Activated B cell treated with CpG ODN at 0.5 μM for 24 hours (primary cell): Measurements from ENCODE around the gene FBXL13. TPM values are rescaled to one million over a fixed set of nuclear protein-coding genes. Genes with fewer than 3 reads are reported as not detected.
A peak's percentile ranks its signal among the peaks of the same experiment; 100 is the strongest.
"Not testable (repeated sequence)": the region's sequence is repeated elsewhere in the genome, so short reads cannot be mapped to it uniquely, and the experiment has no call there.

Source experiments
- ATAC-seq: fragments of 200-7000 bp; cut with Tn5 transposase; one replicate; pipeline ENCODE4 v1.10.0; 2021; ENCODE audit warnings: low read depth, mild to moderate bottlenecking, moderate library complexity
- CTCF ChIA-PET: fragments of 350-600 bp; sonication (Branson Sonifier 250); formaldehyde crosslinking; loops from one replicate; lab custom pipeline; 2021; ENCODE audit warnings: antibody characterized with exemption; lab: Charles Lee
- POLR2A ChIA-PET: fragments of 350-600 bp; sonication (Branson Sonifier 250); formaldehyde crosslinking; loops from one replicate; lab custom pipeline; 2021; ENCODE audit warnings: antibody characterized with exemption; lab: Charles Lee
- DNase-seq: peaks from one replicate; pipeline ENCODE4 v3.0.0; 2022
- H3K27ac Mint-ChIP-seq: one replicate; pipeline ENCODE4 v1.8.0; 2020; ENCODE audit warnings: mixed read lengths
- H3K27me3 Mint-ChIP-seq: one replicate; pipeline ENCODE4 v1.8.0; 2021; ENCODE audit warnings: mixed read lengths
- H3K36me3 Mint-ChIP-seq: one replicate; pipeline ENCODE4 v1.8.0; 2021; ENCODE audit warnings: low read depth, mixed read lengths
- H3K4me1 Mint-ChIP-seq: one replicate; pipeline ENCODE4 v1.8.0; 2021; ENCODE audit warnings: mixed read lengths
- H3K4me3 Mint-ChIP-seq: one replicate; pipeline ENCODE4 v1.8.0; 2020; ENCODE audit warnings: mild to moderate bottlenecking, mixed read lengths
- H3K9me3 Mint-ChIP-seq: one replicate; pipeline ENCODE4 v1.8.0; 2020; ENCODE audit warnings: mixed read lengths
- CTCF ChIP-seq: fragments of 200-600 bp; IDR thresholded peaks from one replicate; pipeline ENCODE4 v1.8.0; 2022; ENCODE audit warnings: antibody characterized with exemption, mild to moderate bottlenecking
- intact Hi-C: fragments of 100-400 bp; cut with micrococcal nuclease; formaldehyde crosslinking; loops from one replicate; pipeline ENCODE4 v1.15.1; 2024
- total RNA-seq: library from RNA; stranded (reverse); gene quantifications from 2 replicates; pipeline ENCODE4 v1.2.3, GENCODE V29; 2022

FBXL13 gene
- total RNA-seq, 1 donor from 2014 or later: 2.9 TPM

DNA sequence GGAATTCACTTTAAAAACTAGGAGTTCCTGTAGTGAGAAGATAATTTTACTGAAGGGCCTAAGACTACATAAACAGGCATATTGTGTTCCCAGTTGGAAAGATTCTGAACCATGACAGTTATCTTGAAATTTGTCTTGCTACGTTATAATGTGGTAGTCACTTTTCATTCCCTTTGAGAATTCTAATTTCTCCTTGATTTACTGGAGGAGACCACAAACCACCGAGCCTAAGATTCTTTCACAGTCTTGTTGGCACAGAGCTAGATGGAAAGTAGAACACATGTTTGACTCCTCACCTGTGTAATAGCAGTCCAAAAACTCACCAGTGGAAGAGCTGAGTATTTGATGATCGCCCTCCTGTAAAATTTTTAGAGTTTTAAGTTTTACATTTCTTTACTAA lies 5.2 kb upstream of the FBXL13 start:
- intact Hi-C loops: loop anchor here (10.0 kb wide), 3 partner anchors 265 to 1935 kb away; partner anchors contain the start of genes DNAJC2, KMT2E and PSMC2
- no peaks in the 10 kb centered on the region for H3K9me3 Mint-ChIP-seq
- no peak for ATAC-seq

GRCh38 chr7:103078226-103078625 lies 3.6 kb upstream of the FBXL13 start:
- H3K4me3 Mint-ChIP-seq, POLR2A ChIA-PET, ATAC-seq, H3K9me3 Mint-ChIP-seq, H3K27me3 Mint-ChIP-seq, CTCF ChIA-PET, DNase-seq: not testable (repeated sequence)
- Mint-ChIP-seq H3K27ac (peak overlapping the region; percentile 46), H3K36me3 (peaks cover 19% of the 10 kb centered on the region), H3K4me1 (peaks cover 41% of the 10 kb centered on the region)
- intact Hi-C loops: loop anchor here (10.0 kb wide), 3 partner anchors 267 to 1937 kb away; partner anchors contain the start of genes DNAJC2, KMT2E and PSMC2

More for the DNA sequence above, 5.2 kb upstream of the FBXL13 start:
- DNase-seq: no peak
- no peak overlapping the region for H3K27ac Mint-ChIP-seq
- peaks cover 30% of the 10 kb centered on the region for H3K4me1 Mint-ChIP-seq
- CTCF ChIA-PET: interaction anchor here (0.7 kb wide), 1 partner anchor 11 kb away, joined by 4 read pairs; no protein-coding TSS in a partner anchor
- TF ChIP-seq CTCF: no peak
- H3K4me3 Mint-ChIP-seq: no peak overlapping the region
- no peaks in the 10 kb centered on the region for H3K27me3 Mint-ChIP-seq
- POLR2A ChIA-PET: no interaction called here
- H3K36me3 Mint-ChIP-seq: peaks cover 35% of the 10 kb centered on the region

DNA sequence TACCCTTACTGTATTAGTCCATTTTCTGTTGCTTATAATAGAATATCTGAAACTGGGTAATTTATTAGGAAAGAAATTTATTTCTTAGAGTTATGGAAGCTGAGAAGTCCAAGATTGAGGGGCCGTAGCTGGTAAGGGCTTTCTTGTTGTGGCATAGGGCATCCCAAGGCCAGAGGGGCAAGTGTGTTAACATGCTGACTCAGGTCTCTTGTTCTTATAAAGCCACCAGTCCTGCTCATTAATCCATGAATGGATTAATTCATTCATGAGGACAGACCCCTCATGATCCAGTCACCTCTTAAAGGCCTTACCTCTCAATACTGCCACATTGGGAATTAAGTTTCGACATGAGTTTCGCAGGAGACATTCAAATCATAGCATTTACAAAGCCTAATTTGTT lies 2.7 kb upstream of the FBXL13 start:
- H3K27me3 Mint-ChIP-seq: no peaks in the 10 kb centered on the region
- ATAC-seq (no peak), DNase-seq (no peak)
- peaks cover 19% of the 10 kb centered on the region for H3K36me3 Mint-ChIP-seq
- H3K4me1 Mint-ChIP-seq: peaks cover 41% of the 10 kb centered on the region
- intact Hi-C loops: loop anchor here (10.0 kb wide), 3 partner anchors 267 to 1937 kb away; partner anchors contain the start of genes DNAJC2, KMT2E and PSMC2
- ChIA-PET POLR2A (interaction anchor here (0.5 kb wide), 1 partner anchor 73 kb away, joined by 3 read pairs; no protein-coding TSS in a partner anchor), CTCF (interaction anchor here (1.4 kb wide), 1 partner anchor 11 kb away, joined by 4 read pairs; no protein-coding TSS in a partner anchor)
- no peak overlapping the region for H3K4me3 Mint-ChIP-seq
- no peak for TF ChIP-seq CTCF
- no peaks in the 10 kb centered on the region for H3K9me3 Mint-ChIP-seq
- no peak overlapping the region for H3K27ac Mint-ChIP-seq

DNA sequence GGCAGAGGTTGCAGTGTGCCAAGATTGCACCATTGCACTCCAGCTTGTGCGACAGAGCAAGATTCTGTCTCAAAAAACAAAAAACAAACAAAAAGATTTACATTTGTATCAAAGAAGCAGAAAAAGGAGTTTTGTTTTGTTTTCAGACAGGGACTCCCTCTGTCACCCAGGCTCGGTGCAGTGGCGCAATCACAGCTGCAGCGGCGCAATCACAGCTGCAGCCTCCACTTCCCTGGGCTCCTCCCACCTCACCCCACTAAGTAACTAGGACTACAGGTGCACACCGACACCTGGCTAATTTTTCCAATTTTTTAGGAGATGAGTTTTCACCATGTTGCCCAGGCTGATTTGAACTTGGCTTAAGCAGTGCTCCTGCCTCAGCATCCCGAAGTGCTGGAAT lies 2.2 kb upstream of the FBXL13 start:
- no peaks in the 10 kb centered on the region for H3K9me3 Mint-ChIP-seq
- peaks cover 17% of the 10 kb centered on the region for H3K36me3 Mint-ChIP-seq
- DNase-seq (no peak), ATAC-seq (no peak)
- H3K27me3 Mint-ChIP-seq: no peaks in the 10 kb centered on the region
- no peak overlapping the region for H3K27ac Mint-ChIP-seq
- H3K4me3 Mint-ChIP-seq: peak overlapping the region; percentile 92
- CTCF ChIA-PET: interaction anchor here (1.4 kb wide), 1 partner anchor 10 kb away, joined by 4 read pairs; no protein-coding TSS in a partner anchor
- intact Hi-C loops: loop anchor here (10.0 kb wide), 3 partner anchors 268 to 1938 kb away; partner anchors contain the start of genes DNAJC2, KMT2E and PSMC2
- H3K4me1 Mint-ChIP-seq: peaks cover 41% of the 10 kb centered on the region
- POLR2A ChIA-PET: interaction anchor here (0.5 kb wide), 1 partner anchor 74 kb away, joined by 3 read pairs; no protein-coding TSS in a partner anchor
- TF ChIP-seq CTCF: no peak

DNA sequence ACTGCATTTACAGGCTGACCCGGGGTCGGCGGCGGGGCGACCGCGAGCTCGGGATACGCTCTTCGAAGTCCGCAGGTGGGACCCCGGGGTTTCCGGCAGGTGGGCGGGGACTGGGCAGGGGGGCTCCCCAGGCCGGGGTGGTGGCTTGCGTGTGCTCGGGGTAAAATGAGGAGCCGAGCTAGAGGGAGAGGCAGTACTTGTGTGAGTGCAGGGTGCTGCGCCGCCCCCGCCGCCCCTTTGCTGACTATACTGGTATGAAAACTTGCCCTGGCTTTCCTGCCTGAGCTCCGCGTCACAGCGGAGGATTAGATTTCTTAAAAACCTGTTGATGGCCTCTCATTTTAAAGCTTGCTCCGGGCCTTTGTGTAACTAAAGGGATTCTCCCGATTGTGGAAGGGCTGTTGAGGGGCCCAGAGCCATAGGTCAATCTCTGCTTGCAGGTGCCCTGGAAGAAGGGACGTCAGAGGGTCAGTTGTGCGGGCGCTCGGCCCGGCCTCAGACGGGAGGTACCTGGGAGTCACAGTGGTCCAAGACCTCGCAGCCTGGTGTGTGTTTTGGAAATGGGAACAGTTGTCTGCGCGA lies 832 bp upstream of the FBXL13 start:
- H3K27ac Mint-ChIP-seq: peak overlapping the region; percentile 90
- H3K27me3 Mint-ChIP-seq: no peaks in the 10 kb centered on the region
- peaks cover 41% of the 10 kb centered on the region for H3K4me1 Mint-ChIP-seq
- peaks cover 14% of the 10 kb centered on the region for H3K36me3 Mint-ChIP-seq
- CTCF ChIA-PET: interaction anchor here (1.1 to 1.8 kb wide), 5 partner anchors 9 to 382 kb away, joined by 3 to 10 read pairs (median 3); no protein-coding TSS in a partner anchor
- DNase-seq (no peak), ATAC-seq (peak; percentile 54)
- POLR2A ChIA-PET: interaction anchor here (0.6 to 2.0 kb wide), 11 partner anchors 9 to 712 kb away, joined by 3 to 19 read pairs (median 6); partner anchors contain the start of genes FAM185A and NAPEPLD
- no peak for TF ChIP-seq CTCF
- peak overlapping the region; percentile 92 for H3K4me3 Mint-ChIP-seq
- H3K9me3 Mint-ChIP-seq: no peaks in the 10 kb centered on the region
- intact Hi-C loops: loop anchor here (1.0 to 10.0 kb wide), 5 partner anchors 74 to 1939 kb away; partner anchors contain the start of genes DNAJC2, FAM185A, KMT2E and NAPEPLD
